Right ventricle myocardium superior (tissue), 1 donor: ENCODE measurements around the gene ANGPT4. TPM values are rescaled to one million over a fixed set of nuclear protein-coding genes. Genes with fewer than 3 reads are reported as not detected.

Experiments
- ATAC-seq: fragments of 200-7000 bp; cut with Tn5 transposase; one replicate; pipeline ENCODE4 v1.9.1; 2020; ENCODE audit warnings: mild to moderate bottlenecking; ENCODE audit not compliant: poor library complexity
- DNase-seq: peaks from one replicate; pipeline ENCODE4 v3.0.0-alpha.2; 2020
- intact Hi-C: fragments of 100-400 bp; cut with DNase I; formaldehyde crosslinking; loops from one replicate; pipeline ENCODE4 v1.11.2; 2022
- total RNA-seq: library from RNA; stranded (reverse); fragmentation: NEBNext Ultra II Directional; extraction: Animal tissue kit (Norgen Biotek cat#: 25700); gene quantifications from one replicate; pipeline ENCODE4 v1.2.1, GENCODE V29; 2021
- donor health status: DM: no; HTN: yes; CAD: no; lungs with severe emphysema.

ANGPT4 gene
- total RNA-seq, 1 donor from 2014 or later, result not detected

DNA sequence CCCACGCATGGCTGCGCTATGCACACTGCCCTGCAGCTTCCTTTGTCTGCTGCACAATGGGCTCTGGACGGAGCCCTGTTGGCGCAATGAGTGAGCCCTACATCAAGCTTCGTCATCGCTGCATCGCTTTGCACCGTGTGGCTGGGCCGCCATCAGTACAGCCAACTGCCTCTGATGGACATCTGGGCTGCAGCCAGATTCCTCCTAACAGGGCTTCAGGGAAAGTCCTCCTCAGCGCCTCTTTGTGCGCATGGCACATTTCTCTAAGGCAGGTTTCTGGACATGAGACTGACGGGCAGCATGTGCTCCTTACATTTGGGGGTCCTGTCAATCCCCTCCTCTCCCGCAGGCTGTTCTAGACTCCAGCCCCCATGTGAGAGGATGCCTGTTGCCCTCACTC, 29.7 kb upstream of the ANGPT4 start:
- intact Hi-C loops, result no loop called here
- ATAC-seq (no peak), DNase-seq (no peak)

- ATAC-seq (no peak), DNase-seq (no peak)
- intact Hi-C loops, result no loop called here
Observed at GRCh38 chr20:944774-945410, 28.8 kb upstream of the ANGPT4 start.

DNA sequence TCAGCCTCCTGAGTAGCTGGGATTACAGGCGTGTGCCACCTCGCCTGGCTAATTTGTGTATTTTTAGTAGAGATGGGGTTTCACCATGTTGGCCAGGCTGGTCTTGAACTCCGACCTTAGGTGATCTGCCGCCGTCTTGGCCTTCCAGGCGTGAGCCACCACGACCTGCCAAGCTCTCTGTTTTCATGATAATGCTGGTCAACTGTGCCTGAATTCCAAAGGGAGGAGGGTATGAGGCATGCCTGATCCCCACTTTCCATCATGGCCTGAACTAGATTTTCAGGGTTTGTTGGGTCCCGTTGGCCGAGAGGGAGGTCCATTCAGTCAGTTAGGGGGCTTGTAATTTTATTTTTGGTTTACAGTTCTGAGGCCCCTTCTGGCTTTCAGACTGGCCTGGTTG, 28.0 kb upstream of the ANGPT4 start:
- intact Hi-C loops, result no loop called here
- ATAC-seq, result no peak
- no peak for DNase-seq

- intact Hi-C loops, result no loop called here
- no peak for DNase-seq
- no peak for ATAC-seq
Observed at GRCh38 chr20:942611-943010, 26.5 kb upstream of the ANGPT4 start.

DNA sequence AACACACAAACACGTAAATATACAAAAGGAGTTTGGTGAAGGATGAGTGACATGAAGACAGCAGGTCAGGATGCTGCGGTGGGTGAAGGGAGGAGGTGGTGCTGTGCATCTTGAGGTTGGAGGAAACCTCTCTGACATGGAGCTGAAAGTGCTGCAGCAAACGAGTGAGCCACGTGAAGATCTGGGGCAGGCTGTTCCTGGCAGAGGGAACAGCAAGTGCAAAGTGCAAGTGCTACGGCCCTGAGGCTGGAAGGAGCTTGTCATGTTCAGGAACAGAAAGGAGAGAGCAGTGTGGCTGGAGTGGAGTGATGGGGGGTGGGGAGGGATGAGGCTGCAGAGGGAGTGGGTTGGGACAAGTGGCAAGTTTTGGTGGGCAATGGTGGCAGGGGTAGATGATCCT, 24.8 kb upstream of the ANGPT4 start:
- intact Hi-C loops, result no loop called here
- ATAC-seq (no peak), DNase-seq (no peak)

- no peak for ATAC-seq
- no peak for DNase-seq
- intact Hi-C loops, result no loop called here
Observed at GRCh38 chr20:939606-940005, 23.5 kb upstream of the ANGPT4 start.

DNA sequence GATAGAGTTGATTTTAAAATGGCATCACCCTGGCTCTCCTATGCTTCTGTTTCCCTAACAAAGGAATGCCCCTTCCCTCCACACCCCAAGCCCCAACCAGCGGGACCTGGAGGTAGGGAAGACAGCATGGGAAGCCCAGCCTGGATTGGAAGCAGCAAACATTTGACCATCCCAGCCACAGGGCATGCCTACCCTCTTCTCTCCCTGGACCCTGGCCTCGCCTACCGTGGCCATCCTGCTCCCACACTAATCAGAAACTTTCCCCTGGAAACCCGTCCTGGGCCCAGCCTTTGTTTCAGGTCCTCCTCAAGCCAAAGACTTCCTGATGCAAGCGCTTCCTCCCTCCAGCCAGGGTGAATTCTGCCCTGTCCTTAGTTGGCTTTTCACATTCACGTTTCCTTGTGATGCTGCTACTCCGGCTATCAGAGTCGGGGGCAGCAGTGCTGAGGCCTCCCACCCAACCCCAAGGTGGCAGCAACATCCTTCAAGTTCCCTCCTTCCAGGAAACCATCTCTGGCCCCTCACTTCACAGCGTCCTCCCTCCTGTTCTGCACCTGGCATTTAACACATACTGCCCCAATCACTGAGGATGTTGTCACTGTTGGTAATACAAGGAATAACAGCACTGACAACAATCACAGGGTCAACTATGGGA, 18.2 kb upstream of the ANGPT4 start:
- ATAC-seq (no peak), DNase-seq (no peak)
- intact Hi-C loops, result no loop called here

DNA sequence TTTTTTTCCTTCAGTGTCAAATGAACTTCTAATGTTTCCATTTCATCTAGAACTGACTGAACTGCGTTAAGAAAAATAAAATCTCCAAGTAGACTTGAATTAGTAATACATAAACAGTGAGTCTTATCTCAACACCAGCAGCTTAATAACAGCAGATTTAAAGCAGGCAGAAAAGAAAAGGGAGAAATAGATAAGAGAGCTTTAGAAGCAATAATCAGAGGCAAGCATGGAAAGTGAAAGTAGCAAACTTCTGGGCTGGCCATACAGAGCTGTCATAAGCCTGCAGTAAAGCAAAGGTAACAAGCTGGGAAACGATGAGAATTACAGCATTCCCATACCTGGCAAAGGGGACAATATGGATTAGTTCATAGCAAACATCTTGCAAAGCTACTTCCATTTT, 16.9 kb upstream of the ANGPT4 start:
- ATAC-seq (no peak), DNase-seq (no peak)
- intact Hi-C loops, result no loop called here

DNA sequence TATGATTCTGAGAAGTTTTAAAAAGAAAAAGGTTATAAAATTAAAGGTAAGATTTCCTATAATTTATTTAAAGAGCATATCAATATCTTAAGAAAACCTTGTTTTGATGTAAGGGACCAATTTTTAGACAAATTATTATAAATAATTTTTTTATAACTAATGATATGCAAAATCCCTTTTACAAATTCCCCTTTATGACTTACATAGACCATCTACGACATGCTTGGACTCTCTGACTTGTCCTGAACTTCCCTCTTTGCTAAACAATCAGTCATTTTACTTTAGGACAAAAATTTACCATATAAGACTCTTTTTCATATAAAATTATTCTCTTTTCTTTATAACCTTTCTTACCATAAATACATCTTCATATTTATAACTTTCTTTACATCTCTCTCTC, 15.3 kb upstream of the ANGPT4 start:
- intact Hi-C loops, result no loop called here
- DNase-seq (no peak), ATAC-seq (no peak)

- ATAC-seq (no peak), DNase-seq (no peak)
- intact Hi-C loops, result no loop called here
Observed at GRCh38 chr20:926670-927069, 10.5 kb upstream of the ANGPT4 start.

GRCh38 chr20:925516-925915, 9.4 kb upstream of the ANGPT4 start:
- ATAC-seq (no peak), DNase-seq (no peak)
- intact Hi-C loops, result no loop called here

DNA sequence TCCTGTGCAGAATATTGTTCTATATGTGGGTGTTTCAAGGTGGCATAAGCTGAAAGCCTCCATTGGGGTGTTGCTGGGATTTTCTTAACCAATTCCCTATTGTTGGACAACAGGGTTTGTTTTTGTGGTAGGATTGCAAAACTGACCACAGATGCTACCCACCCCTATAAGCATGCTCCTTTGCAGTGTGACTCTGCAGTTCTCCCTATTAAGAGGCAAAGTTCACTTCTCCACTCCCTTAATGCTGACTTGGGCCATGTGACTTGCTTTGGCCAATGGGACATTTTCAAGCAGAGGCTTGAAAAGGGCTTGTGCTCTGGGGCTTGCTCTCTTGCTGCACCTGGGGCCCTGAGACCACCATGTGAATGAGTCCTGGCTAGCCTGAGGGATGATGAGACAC, 8.5 kb upstream of the ANGPT4 start:
- no peak for ATAC-seq
- no peak for DNase-seq
- intact Hi-C loops, result no loop called here

DNA sequence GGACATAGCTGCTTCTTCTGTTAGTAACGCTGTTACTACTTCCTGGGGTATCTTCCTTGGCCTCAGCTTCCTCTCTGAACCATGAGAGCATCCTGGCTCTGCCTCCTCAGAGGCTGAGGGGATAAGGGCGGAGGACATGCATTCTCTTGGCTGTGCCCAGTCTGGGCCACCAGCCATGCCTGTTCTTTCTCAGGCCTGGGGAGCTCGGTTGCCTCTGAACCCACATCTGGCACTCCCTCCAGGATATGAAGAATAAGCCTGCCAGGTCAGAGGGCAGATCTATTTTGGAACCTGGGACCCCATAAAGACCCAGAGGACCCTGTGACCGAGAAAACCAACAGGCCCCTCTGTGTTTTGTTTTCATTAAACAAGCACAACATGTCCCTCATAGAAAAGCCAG, 6.6 kb upstream of the ANGPT4 start:
- intact Hi-C loops, result no loop called here
- ATAC-seq (no peak), DNase-seq (peak; percentile 48)

DNA sequence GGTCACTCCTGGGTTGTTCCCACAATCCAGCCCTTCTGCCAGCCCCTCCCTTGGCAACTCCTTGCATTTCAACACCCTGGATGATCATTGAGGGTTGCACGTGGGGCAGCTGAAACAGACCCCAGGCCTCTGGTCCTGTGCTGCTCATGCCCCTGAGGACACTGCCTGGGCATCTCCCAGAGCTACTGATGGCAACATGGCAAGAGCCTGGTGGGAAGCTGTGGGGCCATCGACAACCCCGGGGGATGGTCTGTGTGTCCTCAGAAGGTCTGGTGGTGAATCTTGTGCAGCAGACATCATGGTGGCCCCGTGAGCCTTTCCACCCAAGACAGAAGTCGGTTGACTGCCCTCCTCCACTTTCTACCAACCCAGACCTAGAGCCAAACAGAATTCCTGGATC, 4.9 kb upstream of the ANGPT4 start:
- no peak for DNase-seq
- intact Hi-C loops, result no loop called here
- no peak for ATAC-seq

DNA sequence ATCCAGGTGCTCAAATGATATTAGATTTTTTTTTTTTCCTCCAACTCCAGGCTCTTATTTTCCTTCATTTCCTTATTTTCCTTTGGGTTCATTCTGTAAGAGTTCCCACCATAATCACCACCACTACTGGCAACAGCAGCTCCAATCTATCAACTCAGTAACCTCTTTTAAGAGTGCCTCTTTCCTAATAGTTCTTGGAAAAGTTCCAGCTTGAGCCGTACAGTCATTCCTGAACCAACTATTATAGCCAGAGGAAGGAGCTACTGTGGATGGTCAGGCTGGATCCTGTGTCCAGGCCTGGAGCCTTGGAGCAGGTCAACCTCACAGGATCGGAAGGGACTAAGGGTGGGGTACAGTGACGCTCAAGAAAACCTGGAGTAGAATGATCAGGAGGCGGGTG, 4.2 kb upstream of the ANGPT4 start:
- intact Hi-C loops, result no loop called here
- ATAC-seq (no peak), DNase-seq (no peak)

GRCh38 chr20:919491-919916, 3.4 kb upstream of the ANGPT4 start:
- DNase-seq (no peak), ATAC-seq (no peak)
- intact Hi-C loops, result no loop called here

- ATAC-seq (no peak), DNase-seq (no peak)
- intact Hi-C loops, result no loop called here
Observed at GRCh38 chr20:917416-917815, 1.3 kb upstream of the ANGPT4 start.

GRCh38 chr20:916825-917224, 691 bp upstream of the ANGPT4 start:
- ATAC-seq (no peak), DNase-seq (no peak)
- intact Hi-C loops, result no loop called here

- ATAC-seq, result no peak
- intact Hi-C loops, result no loop called here
- DNase-seq, result no peak
Observed at GRCh38 chr20:914727-915498, 1.2 kb downstream of the ANGPT4 start.

GRCh38 chr20:913306-913849, 2.8 kb downstream of the ANGPT4 start:
- no peak for DNase-seq
- intact Hi-C loops, result no loop called here
- ATAC-seq, result no peak
